ENCODE results near the gene OR52I1.

- TF ChIP-seq CTCF (IDR thresholded peaks at IDR 0.05) (no peak), POLR2A (IDR thresholded peaks at IDR 0.05) (no peak)
Observed at GRCh38 chr11:4578624-4579023, 15.2 kb upstream of the OR52I1 start.
